ENCODE results near the gene SPNS3.

DNA sequence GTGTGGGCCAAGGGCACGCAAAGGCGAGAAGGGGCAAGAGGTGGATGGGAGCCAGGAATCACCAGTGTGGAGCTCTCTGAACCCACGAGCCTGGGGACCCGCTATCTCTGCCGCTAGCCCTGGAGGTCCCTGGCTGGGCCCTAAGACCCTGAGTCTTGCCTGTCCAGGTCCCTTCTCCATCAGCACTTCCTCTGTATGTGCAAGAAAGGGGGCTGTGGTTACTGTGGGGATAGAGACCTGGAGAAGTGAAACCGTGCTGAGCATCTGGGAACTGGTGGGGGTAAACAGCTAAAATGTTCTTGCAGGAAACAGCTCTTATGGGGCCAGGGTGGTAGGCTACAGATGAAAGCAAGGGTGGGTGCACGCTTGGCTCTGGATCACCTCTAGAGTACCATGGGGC, 3.1 kb downstream of the SPNS3 start:
- TF ChIP-seq EZH2phosphoT487 (IDR thresholded peaks at IDR 0.05; ENCODE audit: low read length): no peak
- TF ChIP-seq, protein P1, sequence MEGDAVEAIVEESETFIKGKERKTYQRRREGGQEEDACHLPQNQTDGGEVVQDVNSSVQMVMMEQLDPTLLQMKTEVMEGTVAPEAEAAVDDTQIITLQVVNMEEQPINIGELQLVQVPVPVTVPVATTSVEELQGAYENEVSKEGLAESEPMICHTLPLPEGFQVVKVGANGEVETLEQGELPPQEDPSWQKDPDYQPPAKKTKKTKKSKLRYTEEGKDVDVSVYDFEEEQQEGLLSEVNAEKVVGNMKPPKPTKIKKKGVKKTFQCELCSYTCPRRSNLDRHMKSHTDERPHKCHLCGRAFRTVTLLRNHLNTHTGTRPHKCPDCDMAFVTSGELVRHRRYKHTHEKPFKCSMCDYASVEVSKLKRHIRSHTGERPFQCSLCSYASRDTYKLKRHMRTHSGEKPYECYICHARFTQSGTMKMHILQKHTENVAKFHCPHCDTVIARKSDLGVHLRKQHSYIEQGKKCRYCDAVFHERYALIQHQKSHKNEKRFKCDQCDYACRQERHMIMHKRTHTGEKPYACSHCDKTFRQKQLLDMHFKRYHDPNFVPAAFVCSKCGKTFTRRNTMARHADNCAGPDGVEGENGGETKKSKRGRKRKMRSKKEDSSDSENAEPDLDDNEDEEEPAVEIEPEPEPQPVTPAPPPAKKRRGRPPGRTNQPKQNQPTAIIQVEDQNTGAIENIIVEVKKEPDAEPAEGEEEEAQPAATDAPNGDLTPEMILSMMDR (IDR thresholded peaks at IDR 0.05; ENCODE audit: low read length): no peak
- TF ChIP-seq EZH2 (optimal IDR thresholded peaks at IDR 0.05; ENCODE audit: low read depth, low read length): no peak

Measured in MM.1S (cell line).